ENCODE results near the gene SMAD5. TPM values are rescaled to one million over a fixed set of nuclear protein-coding genes. Genes with fewer than 3 reads are reported as not detected.

The SMAD5 gene
- total and polyA plus RNA-seq, 2 of the 8 experiments (the other 6 are each of a cell fraction or from before 2014, with no cell fraction given), result 30.2 to 60.5 TPM

DNA sequence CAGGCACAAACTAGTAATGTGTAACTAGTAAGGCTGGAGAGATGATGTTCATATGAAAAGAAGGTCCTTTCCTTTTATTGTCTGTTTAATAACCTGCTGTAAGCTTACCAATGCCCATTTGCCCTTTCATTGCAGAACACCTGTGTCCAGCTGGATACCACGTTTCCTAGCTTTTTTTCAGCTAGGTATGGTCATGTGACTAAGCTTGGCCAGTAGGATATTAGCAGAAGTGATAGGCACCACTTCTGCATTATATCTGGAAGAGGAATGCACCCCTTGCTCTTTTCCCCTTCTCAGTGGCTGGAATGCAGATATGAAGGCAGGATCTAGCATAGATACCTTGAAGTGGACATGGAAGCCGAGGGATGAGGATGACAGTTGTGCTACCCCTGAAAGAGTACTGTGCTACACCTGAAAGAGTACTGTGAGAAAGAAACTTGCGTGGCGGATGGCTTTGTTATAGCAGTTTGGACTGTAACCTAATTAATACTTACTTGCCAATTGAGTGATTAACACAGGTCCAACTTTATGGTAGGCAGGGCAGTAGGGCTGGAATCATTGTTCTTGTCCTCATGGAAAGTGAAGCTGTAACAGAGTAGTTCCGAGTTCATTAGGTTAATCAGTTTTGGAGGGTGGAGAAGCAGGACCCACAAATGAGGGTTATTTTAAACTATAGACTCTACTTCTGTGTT is 53.5 kb downstream of the SMAD5 start:
- peaks cover 4 to 17% of the 10 kb centered on the region in 2 experiments for H4K20me1 ChIP-seq (replicated peaks in 1 of 2; ENCODE audit: control insufficient read depth in 1 of 2, insufficient read depth in 2 of 2, low read length in 2 of 2)
- H4K91ac ChIP-seq (replicated peaks; ENCODE audit: insufficient read length, low read length), result no peak overlapping the region
- no peak overlapping the region for H3K18ac ChIP-seq (ENCODE audit: extremely low read depth, low read length)
- no peak for DNase-seq (ENCODE audit: low read depth in 1 of 2, low spot score in 2 of 2)
- H3K79me1 ChIP-seq (ENCODE audit: low read depth, low read length), result no peaks in the 10 kb centered on the region
- ChIA-PET CTCF (ENCODE audit: partially characterized antibody) (interaction anchor here (0.7 to 3.5 kb wide), 5 partner anchors 8 to 30 kb away, joined by 3 to 14 read pairs (median 4); no protein-coding TSS in a partner anchor), POLR2A (ENCODE audit: partially characterized antibody) (interaction anchor here (1.8 kb wide), 1 partner anchor 18 kb away, joined by 4 read pairs; no protein-coding TSS in a partner anchor)
- H3K27me3 ChIP-seq (replicated peaks in 1 of 4; ENCODE audit: control insufficient read depth in 3 of 4, extremely low read depth in 1 of 4, insufficient read depth in 3 of 4, low read length in 3 of 4), result peaks cover 3 to 26% (median 16%) of the 10 kb centered on the region in 4 experiments
- H2BK120ac ChIP-seq (replicated peaks; ENCODE audit: low read depth, low read length), result no peak overlapping the region
- no peak overlapping the region for H3K4me2 ChIP-seq (ENCODE audit: insufficient read depth in 1 of 2, low read depth in 2 of 2, low read length in 2 of 2)
- H3K14ac ChIP-seq (ENCODE audit: insufficient read length), result peak overlapping the region; percentile 73
- no peak overlapping the region for H4K8ac ChIP-seq (ENCODE audit: extremely low read depth, insufficient read depth, low read length)
- no peak overlapping the region for H2BK12ac ChIP-seq (ENCODE audit: low read depth, low read length)
- peaks cover 0 to 2% (median under 1%) of the 10 kb centered on the region in 4 experiments; a peak in 3 of 8 replicates for H3K36me3 ChIP-seq (ENCODE audit: control insufficient read depth in 2 of 4, insufficient read depth in 4 of 4, low read length in 3 of 4)
- no peak for FAIRE-seq
- H3K4me1 ChIP-seq (replicated peaks in 1 of 4; ENCODE audit: control insufficient read depth in 3 of 4, insufficient read depth in 4 of 4, low read length in 3 of 4), result no peaks in the 10 kb centered on the region; a peak in 1 of 7 replicates
- no peak overlapping the region for H3K9ac ChIP-seq (replicated peaks in 1 of 4; ENCODE audit: extremely low read depth in 1 of 4, low read depth in 3 of 4, low read length in 3 of 4)
- H3K4me3 ChIP-seq (ENCODE audit: extremely low read depth in 1 of 4, insufficient read depth in 2 of 4, low read depth in 3 of 4, low read length in 4 of 4), result no peak overlapping the region
- H2BK20ac ChIP-seq (ENCODE audit: low read length), result no peak overlapping the region
- no peaks in the 10 kb centered on the region for H3K23me2 ChIP-seq (ENCODE audit: low read depth, low read length)
- no peak overlapping the region for H2AK5ac ChIP-seq (ENCODE audit: low read depth, low read length)
- H3K23ac ChIP-seq (ENCODE audit: insufficient read length), result no peak overlapping the region
- H3K4ac ChIP-seq (replicated peaks; ENCODE audit: insufficient read length, low read depth, low read length), result no peak overlapping the region
- H2AFZ ChIP-seq (ENCODE audit: low read length), result no peak overlapping the region
- H3K79me2 ChIP-seq (ENCODE audit: control insufficient read depth in 1 of 2, insufficient read depth in 2 of 2, low read length in 2 of 2), result no peaks in the 10 kb centered on the region
- H2BK5ac ChIP-seq (ENCODE audit: low read depth, low read length), result no peak overlapping the region
- no peak overlapping the region for H3K56ac ChIP-seq (replicated peaks; ENCODE audit: insufficient read length, low read depth, low read length)
- WGBS, 2 experiments (ENCODE audit: extremely low coverage in 1 of 2, insufficient coverage in 1 of 2, insufficient read length in 1 of 2, insufficient replicate concordance in 2 of 2, low coverage in 1 of 2, low lambda C conversion rate in 2 of 2, missing lambda C conversion rate in 1 of 2), result 90% methylated on average over 5 of the region's 5 CpGs; no CpG with 5 or more reads in 1 of the 2 experiments
- no peak overlapping the region for H3K27ac ChIP-seq (ENCODE audit: low read depth, low read length)
- no peak overlapping the region for H2BK15ac ChIP-seq (ENCODE audit: low read length)
- no peak overlapping the region for H4K5ac ChIP-seq (ENCODE audit: insufficient read length, low read depth, low read length)
- H3K9me3 ChIP-seq (ENCODE audit: insufficient read depth in 2 of 2, low read depth in 1 of 2, low read length in 1 of 2), result no peaks in the 10 kb centered on the region
- TF ChIP-seq SAP30 (IDR thresholded peaks at IDR 0.05; ENCODE audit: insufficient read depth, insufficient replicate concordance, low read length) (no peak), SP4 (IDR thresholded peaks at IDR 0.05; ENCODE audit: low read length) (no peak), NANOG (IDR thresholded peaks at IDR 0.05; ENCODE audit: insufficient read depth, low read depth, low read length, poor library complexity, severe bottlenecking) (no peak), CHD2 (IDR thresholded peaks at IDR 0.05; ENCODE audit: low read length) (no peak), PHF8 (conservative IDR thresholded peaks at IDR 0.05; ENCODE audit: low read depth, low read length) (no peak), HDAC2 (IDR thresholded peaks at IDR 0.05; ENCODE audit: borderline replicate concordance in 1 of 2, low read depth in 2 of 2, low read length in 2 of 2) (no peak), BACH1 (IDR thresholded peaks at IDR 0.05; ENCODE audit: low read length) (no peak), TAF7 (optimal IDR thresholded peaks at IDR 0.05; ENCODE audit: borderline replicate concordance, low read depth, low read length) (no peak), CBX8 (IDR thresholded peaks at IDR 0.05; ENCODE audit: borderline replicate concordance, low read depth, low read length) (no peak)
- TF ChIP-seq, protein P1, sequence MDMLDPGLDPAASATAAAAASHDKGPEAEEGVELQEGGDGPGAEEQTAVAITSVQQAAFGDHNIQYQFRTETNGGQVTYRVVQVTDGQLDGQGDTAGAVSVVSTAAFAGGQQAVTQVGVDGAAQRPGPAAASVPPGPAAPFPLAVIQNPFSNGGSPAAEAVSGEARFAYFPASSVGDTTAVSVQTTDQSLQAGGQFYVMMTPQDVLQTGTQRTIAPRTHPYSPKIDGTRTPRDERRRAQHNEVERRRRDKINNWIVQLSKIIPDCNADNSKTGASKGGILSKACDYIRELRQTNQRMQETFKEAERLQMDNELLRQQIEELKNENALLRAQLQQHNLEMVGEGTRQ (IDR thresholded peaks at IDR 0.05; ENCODE audit: low read length), result no peak
- TF ChIP-seq, protein P2, sequence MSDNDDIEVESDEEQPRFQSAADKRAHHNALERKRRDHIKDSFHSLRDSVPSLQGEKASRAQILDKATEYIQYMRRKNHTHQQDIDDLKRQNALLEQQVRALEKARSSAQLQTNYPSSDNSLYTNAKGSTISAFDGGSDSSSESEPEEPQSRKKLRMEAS (IDR thresholded peaks at IDR 0.05), result no peak

Data from H1 (cell line).